ENCODE measurements around the gene RAB11FIP4.
A peak's percentile ranks its signal among the peaks of the same experiment; 100 is the strongest.

The RAB11FIP4 gene

DNA sequence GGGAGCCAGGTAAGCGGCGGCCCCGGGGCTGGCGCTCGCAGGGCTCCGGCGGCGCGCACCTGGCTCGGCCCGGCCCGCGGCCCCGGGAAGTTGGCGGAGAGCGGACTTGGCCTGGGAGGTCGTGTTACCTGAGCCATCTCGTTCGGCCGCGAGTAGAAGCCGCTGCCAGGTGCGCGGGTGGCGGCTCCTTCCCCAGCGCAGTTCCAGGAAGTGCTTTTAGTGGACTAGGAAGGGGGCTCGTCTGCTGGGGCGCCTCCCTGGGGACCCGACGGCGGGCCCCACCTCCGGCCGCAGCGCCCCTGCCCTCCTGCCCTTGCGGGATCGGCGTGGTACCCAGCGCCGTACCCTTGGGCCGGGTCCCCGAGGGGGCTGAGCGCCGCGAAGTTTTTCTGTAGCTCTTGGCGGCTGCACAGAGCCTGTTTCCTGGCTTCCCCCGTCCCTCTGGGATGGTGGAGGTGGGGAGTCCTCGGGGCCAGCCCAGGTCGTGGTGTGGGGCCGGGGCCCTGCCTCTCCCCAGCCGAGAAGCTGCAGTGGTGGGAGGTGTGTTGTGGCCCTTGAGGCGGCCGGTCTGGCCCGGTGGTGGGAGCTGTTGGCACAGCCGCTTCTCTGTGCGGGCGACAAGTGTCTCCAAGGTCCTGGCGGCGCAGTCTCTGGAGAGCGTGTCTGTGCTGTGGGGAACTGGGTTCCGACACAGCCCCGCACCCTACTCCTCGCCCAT is 96.9 kb downstream of the RAB11FIP4 start:
- DNase-seq: no peak

DNA sequence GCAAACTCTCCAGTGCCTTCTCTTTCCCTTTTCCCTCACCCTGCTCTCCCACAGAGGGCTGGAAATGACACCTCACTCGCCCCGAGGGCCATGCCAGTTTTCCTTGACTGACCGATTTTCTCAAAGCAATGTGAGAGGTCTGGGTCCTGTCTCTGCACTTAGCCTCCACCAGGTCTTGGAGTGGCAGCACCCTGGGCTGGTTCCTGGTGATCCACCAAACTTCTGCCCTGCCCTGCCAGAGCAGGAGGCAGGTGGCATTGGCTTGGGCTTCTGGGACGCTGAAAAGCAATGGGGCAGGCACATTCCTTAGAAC is 97.5 kb downstream of the RAB11FIP4 start:
- DNase-seq: no peak

DNA sequence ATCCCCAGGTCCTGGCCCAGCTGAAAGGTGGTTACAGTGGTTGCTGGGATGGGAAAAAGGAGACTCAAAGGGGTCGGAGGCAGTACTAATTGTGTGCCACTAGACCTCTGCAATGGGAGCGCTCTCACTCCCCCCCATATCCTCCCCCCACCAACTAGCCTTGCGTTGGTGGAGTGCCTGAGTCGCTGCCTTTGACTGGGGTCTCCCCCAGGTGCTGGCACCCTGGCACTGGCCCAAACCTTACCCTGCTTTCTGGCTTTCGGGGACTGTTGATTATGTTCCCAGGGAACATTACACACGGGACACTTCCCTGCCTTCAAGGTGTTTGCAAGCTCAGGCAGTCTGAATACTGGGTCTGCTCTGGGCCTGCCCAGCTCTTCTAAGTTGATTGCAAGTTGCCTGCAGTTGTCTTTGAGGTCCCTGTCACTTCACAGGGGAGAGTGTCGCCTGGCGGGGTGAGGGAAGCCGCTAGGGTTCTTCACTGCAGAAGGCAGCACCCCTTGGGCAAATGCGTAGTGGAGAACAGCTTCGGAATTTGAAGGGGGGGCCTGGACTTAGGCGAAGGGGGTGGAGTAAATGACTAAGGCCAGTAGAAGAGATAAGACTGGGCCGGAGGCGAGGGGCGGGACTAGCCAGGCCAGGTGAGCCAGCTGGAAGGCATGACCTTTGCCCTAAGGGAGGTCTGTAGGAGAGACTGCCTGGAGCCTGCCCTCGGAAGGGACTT is 98.0 kb downstream of the RAB11FIP4 start:
- DNase-seq: no peak

DNA sequence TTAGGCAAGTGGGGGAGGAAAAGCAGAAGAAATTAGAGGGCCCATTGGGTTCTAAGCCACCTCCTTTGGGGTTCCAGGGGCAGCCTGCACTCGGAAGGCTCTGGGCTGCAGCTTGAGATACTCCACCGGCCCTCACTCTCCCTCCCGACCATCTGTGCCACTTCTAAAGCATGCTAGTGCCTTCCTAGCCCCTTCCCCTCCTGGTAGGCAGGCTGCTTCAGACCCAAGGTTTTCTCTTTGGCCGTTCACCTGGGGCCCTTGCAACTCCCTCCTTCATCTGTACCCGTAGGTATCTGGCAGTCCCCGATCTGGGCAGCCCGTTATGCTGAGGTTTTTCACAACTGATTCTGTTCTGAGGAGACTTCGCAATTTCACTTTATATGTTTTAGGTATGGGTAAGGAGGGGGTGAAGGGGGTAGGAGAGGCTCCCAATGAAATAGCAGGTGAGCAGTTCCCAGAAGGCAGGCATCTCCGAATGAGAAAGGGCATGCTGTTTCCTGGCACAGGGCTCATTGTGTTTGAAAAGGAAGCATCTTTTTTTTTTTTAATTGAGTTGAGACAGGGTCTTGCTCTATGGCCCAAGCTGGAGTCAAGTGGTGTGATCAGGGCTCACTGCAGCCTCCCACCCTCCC is 98.7 kb downstream of the RAB11FIP4 start:
- no peak for DNase-seq

DNA sequence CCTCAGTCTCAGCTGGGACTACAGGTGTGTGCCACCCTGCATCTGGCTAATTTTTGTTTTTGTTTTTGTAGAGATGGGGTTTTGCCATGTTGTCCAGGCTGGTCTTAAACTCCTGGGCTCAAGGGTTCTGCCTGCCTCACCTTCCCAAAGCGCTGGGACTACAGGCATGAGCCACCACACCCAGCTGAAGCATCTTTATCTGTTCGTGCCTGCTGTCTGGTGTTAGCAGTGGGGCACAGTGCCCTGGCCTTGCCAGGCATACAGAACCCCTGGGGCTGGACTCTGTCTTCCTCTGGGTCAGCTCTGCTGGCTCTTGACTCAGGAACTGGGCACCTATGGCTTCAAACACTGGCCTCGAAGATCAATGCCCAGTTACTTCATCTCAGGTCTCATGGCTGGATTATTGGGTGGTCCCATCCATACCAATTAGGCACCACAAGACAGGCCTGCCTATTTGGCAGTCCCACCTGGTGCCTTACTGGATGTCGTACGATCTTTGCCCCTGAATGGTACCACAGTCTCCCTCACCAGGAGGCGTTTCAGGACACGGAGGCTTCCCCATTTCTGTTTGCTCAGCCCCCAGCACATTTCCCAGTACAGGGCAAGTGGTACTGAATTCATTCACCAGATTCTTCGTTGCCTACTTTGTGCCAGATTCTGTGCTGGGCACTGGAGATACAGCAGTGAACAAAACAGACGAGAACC is 99.3 kb downstream of the RAB11FIP4 start:
- no peak for DNase-seq

DNA sequence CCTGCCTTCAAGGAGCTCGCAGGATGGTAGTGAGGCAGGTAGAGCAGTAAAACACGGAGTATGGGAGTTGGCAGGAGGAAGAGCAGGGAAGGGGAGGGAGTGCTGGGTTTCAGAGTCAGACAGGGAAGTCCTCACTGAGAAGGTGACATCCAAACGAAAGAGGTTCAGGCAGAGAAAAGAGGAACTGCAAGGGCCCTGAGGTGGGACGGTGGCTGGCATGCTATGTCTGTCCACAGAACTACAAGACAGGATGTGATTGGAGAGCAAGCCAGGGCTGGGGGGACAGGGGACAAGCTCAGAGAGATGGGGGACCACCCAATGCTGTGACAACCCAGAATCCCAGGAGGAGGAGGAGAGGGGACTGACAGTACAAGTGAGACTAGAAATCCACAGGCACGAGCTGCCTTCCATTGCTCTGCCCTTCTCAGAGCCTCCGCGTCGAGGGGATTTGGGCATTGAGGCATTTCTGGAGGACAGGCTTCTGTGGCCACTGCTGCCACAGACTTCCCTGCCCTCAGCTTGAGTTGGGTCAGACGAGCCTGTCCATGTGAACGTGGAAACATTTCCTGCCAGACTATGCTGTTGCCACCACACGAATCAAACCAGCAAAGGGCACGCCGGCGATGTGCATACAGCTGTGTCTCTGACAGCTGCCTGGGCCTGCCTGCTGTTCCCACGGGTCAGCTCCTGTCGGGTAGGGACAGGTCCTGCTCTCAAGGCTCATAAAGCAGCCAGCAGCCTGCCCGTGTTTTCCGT is 100.1 kb downstream of the RAB11FIP4 start:
- no peak for DNase-seq

DNA sequence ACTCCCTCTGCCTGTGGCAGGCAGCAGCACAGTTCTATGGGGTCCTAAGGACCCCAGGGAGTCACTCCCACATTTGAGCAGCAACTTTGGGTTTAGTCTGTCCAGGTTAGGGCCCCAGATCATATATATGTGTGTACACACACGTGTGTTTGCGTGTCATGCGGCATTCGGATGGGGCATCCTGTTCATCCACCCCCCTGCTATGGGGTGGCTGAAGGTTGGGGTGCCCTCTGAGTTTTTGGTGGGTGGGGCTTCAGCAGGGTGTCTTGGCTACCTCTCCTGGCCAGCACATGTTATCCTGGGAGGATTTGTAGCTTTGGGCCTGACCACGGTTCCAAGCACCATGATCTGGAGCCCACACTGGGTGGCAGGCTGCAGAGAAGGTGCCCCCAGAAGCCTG is 100.7 kb downstream of the RAB11FIP4 start:
- no peak for DNase-seq

DNA sequence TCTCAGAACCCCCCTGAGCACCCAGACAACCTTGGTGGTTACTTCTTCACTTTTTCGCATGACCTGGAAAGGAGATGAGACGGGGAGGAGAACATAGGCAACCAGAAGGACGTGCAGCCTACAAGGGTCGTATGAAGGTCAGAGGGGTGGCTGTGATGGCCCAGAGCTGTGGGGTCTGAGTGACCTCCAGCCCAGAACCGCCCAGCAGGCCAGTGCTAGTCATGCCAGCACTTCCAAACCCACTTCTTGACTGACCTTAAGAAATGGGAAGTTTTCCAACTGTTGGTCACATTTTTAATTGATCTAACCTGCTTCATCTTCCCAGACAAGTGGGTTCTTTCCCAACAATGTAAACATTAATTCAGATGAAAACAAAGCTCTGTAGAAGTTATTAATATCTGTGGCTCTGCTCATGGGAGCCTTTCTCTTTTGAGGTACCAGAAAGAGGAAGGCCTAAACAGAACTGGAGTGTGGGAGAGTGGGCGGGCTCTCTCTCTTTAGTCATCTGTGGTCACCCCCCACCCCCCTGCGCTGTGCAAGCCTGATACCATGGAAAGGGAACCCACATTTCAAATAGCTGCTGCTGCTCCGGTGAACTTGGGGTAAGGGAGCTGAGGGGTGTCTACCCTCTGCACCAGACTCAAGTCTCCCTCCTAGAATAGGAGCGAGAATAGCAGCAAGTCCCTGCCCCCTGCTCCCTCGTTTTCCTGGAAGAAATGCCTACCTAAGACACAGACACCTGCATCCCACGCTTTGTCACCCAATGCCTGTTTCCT is 101.6 kb downstream of the RAB11FIP4 start:
- peak; percentile 79 for DNase-seq

DNA sequence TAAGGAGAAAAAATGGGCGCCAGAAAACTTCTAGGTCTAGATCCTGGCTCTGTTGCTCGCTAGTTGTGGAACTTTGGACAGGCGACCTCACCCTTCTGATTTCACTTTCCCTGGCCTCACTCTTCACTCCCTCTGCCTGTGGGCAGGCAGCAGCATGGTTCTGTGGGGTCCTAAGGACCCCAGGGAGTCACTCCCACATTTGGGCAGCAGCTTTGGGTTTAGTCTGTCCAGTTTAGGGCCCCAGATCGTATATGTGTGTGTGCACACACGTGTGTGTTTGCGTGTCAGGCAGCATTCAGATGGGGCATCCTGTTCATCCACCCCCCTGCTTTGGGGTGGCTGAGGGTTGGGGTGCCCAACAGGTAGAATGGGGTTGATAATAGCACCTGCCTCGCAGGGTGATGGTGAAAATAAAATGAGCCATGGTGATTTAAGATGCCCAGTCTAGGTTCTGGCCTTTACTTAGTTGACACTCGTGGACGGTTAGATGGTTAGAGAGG is 102.2 kb downstream of the RAB11FIP4 start:
- no peak for DNase-seq

DNA sequence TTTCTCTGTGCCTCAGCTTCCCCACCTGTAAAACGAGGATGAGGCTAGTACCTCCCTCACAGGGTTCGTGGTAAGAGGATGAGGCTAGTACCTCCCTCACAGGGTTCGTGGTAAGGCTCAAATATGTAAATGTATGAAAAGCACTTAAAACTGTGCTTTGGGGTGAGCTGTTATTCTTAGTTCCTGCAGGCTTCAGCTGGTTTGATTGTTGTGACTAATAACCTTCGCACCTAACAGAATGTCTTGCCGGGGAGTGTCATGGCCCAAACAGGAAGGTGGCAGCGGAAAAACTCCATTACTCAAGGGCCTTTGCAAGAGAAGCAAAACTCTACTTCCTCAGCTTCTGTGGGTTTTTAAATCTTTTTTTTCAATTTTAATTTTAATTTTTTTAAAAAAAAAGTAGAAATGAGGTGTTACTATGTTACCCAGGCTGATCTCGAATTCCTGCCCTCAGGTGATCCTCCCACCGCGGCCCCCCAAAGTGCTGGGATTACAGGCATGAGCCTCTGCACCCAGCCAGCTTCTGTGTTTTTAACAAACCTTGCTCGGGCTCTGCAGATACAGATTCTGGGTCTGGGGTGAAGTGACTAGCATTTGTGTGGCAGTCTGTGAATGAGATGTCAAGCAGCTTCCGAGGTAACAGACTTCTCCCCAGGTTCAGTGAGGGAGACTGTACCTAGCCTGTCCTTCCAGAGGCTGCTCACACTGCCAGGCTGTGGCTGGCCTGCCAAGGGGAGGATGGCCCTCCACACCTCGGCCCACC is 103.0 kb downstream of the RAB11FIP4 start:
- peak; percentile 48 for DNase-seq

DNA sequence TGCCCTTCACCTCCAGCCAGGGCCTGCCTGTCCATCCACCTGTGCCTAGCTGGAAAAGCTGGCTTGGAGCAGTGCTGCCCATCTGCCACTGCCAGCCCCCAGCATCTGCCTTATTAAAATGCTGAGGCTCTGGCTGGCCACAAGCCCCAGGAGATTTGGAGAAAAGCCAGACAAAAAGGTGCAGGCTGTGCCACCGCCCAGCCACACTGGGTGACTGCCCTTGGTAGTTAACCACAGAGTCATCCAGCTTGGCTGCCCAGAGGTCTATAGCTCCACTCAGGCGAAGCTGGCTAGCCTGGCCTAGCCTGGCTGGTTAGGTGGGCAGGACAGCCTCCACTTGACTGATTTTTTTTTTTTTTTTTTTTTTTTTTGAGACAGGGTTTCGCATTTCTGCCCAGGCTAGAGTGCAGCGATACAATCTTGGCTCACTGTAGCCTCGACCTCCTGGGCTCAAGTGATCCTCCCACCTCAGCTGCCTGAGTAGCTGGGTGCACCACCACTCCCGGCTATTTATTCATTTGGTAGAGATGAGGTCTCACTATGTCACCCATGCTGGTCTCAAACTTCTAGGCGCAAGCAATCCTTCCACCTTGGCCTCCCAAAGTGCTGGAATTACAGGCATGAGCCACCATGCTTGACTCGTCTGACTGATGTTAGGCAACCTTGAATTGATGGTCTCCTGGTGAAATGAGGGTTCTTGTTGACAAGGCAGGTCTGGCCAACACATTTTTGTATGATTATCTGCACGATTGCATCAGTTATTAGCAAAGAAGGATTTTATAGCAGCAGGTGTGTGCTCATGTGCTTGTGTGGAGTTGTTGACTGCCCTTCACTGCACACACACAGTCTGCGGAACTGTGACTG is 103.8 kb downstream of the RAB11FIP4 start:
- no peak for DNase-seq

DNA sequence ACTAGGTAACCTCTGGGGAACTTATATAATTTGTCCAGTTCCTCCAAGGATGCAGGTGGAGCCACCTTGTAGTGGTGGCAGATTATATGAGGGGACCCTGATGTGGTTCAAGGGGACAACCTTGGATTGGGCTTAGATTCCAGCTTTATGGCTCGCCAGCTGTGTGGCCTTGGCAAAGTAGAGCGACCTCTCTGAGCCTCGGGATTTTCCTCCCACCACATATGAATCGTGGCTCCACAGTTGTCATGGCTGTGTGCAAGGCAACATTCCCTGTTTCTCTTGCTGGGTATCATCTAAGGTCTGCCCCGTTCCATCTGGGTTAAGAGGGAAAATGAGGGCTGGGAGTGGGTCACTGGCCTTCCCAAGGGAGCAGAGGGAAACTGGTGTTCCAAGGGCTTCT is 104.6 kb downstream of the RAB11FIP4 start:
- no peak for DNase-seq

DNA sequence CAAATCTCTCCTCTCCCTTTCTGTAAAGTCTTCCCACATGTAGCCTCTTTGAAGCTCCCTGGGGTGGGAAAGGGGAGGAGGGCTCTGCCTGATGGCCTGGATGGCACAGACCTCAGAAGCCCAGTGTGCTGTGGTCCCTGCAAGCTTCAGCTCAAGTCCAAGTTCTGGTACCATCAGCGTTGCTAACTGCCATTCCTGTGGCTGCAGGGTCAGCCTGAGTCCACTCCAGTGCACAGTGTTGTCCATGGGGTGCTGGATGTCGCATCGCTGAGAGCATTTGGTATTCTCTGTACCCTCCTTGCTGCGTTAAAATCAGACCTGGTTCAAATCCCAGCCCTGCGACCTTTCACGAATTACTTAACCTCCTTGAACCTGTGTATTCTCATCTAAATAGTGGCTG is 105.1 kb downstream of the RAB11FIP4 start:
- no peak for DNase-seq

DNA sequence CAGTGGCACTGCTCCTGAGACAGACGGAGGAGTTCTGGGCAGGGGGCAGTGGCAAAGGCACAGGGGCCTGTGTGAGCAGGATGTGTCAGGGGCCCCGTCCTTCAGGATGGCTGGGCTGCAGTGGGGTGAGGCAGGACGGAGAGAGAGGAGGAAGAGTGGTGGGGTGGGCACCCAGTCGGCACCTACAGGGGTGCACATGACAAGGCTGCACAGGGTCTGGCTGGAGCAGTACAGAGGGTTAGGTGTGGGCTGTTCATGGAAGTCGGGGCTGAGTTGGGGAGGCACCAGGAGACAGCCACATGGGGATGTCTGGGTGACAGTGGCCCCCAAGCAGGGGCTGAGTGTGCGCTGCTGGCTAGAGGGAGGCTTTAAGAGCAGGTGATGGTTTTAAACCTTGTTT is 106.0 kb downstream of the RAB11FIP4 start:
- DNase-seq: no peak

DNA sequence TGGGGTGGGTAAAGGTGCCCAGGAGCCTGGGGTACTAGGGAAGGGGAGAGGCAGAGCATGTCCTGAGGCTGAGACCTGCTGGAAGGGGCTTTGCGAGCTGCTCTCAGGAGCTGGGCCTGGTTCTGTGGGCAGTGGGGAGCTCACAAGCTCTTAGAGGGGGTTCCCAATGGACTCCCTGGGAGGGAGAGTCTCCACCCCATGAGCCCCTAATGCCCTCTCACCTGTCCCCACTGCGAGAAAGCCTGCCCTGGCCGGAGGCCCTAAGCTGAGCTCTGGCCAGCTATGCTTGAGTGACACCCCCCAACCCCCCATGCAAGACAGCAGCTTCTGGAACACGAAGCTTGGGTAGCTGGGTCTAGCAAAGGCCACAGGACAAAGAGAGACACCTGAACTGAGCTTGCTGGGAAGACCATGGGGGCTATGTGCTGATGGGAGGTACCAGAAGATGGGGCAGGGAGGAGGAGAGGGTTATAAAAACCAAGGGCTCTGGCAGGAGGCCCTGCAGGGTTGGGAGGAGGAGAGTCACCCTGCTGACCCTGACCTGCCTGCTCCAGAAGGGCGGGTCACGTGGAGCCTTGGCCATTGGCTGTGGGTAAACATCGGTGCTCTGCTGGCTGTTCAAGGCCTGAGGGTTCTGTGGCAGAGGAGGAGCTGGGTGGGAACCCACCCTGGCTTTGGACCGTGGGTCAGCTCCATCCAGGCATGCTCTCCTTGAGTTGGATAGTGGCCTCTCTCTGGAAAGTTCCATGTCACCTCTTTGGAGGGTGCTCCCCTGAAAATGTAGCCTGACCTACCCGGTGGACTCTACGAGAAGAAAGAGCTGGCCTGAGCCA is 106.7 kb downstream of the RAB11FIP4 start:
- no peak for DNase-seq

DNA sequence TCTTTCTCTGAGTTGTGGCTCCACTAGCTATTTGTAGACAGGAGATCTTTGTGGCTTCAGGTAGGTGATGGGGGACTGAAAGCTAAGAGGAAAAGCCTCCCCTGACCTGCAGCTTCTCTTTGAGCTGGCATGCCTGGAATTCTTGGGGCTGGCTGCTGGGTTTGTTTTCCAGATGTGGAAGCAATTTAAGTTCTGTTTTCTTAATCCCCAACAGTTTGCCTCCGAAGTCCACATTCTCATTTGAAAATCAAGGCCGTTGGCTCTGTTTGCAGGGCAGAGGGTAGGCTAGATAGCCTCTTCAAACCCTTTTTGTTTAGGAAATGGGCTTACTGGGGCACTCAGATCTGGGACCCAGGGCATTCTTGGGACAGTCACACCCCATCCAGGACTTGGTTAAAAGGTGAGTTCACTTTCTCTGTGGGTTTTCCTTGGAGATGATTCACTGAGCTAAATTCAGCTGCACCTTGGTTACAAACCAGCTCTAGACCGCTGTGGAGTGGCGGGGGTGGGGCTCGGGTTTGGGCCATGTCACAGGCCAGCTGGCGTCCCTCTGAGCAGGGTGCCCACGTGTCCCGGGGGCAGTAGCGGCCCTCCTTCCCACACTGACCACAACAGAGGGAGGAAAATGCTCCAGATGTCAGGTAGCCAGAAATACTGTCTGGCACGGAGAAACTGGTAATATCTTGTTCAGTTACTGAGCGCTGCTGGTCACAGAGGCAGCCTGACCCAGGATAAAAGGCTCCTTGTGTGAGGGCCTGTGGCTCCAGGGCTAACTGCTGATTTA is 108.5 kb downstream of the RAB11FIP4 start:
- peak; percentile 24 for DNase-seq

DNA sequence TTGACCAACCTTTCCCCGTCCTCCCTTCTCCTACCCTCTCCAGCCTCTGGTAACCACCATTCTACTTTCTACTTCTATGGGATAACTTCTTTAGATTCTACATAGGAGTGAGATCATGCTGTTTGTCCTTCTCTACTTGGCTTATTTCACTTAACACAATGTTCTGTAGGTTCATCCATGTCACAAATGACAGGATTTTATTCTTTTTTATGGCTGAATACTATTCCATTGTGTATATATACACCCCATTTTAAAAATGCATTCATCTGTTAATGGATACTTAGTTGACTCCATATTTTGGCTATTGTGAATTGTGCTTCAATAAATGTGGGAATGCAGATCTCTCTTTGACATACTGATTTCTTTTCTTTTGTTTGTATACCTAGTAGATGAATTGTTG is 115.0 kb downstream of the RAB11FIP4 start:
- no peak for DNase-seq
